Placental epithelial cell (primary cell): ENCODE data around the gene IFT43. TPM values are rescaled to one million over a fixed set of nuclear protein-coding genes. Genes with fewer than 3 reads are reported as not detected.

Experiments used
- total RNA-seq: library from RNA; depleted of rRNA; stranded (reverse); fragments of >200 nt; gene quantifications from 2 replicates; pipeline ENCODE4 v1.2.3, GENCODE V29; 2012

IFT43 gene
- total RNA-seq, result 17.8 and 18.8 TPM in 2 replicates

GRCh38 chr14:75985618-75986438, at the start of gene IFT43:
Gene IFT43 (plus strand): TSS chr14:75985763. CDS start chr14:75985787, 24 bp downstream.

GRCh38 chr14:75981426-75982265, 3.9 kb upstream of the IFT43 start, which contains the start of gene TGFB3:
Gene TGFB3 (minus strand): TSS chr14:75981995. CDS start chr14:75980893, 1,102 bp downstream.

Other genes with a start within 250 kb of the IFT43 start
- 0.33 and 1.2 TPM in 2 replicates for gene TGFB3, start 3.8 kb upstream of the IFT43 start, total RNA-seq
- gene GPATCH2L, start 166.2 kb downstream of the IFT43 start, total RNA-seq, result 42.0 and 68.0 TPM in 2 replicates